ENCODE results near the gene XYLT1.
"Not testable (repeated sequence)": the region's sequence is repeated elsewhere in the genome, so short reads cannot be mapped to it uniquely, and the experiment has no call there.

XYLT1 gene

DNA sequence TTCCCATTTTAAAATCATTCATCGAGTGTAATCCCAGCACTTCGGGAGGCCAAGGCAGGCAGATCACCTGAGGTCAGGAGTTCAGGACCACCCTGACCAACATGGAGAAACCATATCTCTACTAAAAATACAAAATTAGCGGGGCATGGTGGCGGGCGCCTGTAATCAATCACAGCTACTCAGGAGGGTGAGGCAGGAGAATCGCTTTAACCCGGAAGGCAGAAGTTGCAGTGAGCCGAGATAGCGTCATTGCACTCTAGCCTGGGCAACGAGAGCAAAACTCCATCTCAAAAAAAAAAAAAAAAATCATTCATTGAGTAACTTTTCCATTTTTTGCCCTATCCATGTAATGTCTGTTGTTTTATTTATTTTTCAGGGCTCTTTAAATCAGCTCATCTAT lies 135.4 kb downstream of the XYLT1 start:
- not testable (repeated sequence) for DNase-seq (ENCODE audit: low spot score)

GRCh38 chr16:17334096-17334495 lies 136.7 kb downstream of the XYLT1 start:
- DNase-seq (ENCODE audit: low spot score) = peak; percentile 90

DNA sequence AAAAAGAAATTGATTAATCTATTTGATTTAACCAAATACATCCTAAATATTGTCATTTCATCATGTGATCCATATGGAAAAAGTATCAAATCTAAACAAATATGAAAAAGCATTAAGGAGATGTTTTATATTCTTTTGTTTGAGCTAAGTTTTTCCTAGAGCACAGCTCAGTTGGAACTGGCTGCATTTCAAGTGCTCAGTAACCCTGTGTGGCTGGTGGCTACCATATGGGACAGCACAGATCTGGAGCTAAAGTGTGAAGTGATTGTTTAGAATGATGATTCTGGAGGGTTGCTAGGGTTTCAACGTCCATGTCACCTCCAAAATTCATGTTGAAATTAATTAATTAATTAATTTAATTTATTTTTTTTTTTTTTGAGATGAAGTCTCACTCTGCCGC lies 137.5 kb downstream of the XYLT1 start:
- DNase-seq (ENCODE audit: low spot score) = no peak

- no peak for DNase-seq (ENCODE audit: low spot score)
These were observed 138.8 kb downstream of the XYLT1 start for GRCh38 chr16:17331991-17332390.

DNA sequence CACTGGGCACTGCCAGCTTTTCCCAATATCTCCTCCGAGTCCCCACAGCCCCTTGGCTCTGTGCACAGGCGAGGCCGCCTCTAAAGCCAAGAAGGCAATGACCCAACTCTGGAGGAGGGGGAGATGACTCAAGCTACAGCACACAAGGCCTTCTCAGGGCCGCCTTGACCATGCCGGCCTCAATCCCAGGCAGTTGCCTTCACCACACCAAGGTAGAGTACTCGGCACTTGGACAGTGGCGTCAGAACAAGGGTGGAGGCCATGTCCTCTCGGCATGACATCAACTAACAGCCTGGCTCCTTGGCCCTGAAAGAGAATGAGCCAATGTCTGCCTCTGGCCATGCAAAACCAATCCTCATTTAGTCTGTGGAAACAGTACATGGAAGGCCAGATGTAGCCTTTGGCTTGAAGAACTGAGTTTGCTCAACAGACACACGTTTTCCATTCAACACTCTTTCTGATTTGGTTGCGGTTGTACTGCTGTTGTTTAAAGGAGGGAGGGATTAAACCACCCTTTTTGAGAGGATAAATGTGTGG lies 139.6 kb downstream of the XYLT1 start:
- no peak for DNase-seq (ENCODE audit: low spot score)

DNA sequence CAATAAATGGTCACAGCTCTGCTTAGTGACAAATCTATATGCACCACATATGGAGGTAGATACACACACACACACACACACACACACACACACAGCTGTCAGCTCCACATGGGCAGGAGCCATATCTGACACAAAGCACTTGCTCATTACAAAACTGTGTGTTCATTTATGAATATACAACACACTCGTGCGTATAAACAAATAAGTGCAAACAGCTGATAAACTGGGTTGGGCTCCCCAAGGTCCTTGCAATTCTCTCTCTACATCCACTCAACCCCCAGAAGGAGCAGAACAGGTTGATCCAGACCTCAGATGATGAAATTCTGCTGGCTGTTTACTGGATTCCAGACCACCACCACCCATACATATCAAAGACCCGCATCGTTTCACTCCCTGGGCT lies 140.7 kb downstream of the XYLT1 start:
- DNase-seq (ENCODE audit: low spot score) = no peak

GRCh38 chr16:17329391-17329790 lies 141.4 kb downstream of the XYLT1 start:
- DNase-seq (ENCODE audit: low spot score) = no peak

DNA sequence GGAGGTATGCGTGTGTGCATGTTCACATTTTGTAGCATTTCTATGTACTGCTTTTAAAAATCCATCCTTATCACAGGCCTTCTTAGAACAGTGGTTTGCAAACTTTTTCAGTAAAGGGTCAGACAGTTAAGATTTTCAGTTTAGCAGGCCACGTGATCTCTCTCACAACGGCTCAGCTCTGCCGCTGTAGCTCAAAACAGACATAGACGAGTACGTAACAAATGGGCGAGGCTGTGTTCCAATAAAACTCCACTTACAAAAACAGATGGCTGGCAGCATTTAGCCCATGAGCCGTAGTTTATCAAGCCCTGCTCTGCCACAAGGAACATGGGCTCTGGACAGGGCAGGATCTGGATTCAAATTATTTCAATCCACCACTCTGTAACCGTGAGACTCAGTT lies 141.8 kb downstream of the XYLT1 start:
- DNase-seq (ENCODE audit: low spot score) = no peak

DNA sequence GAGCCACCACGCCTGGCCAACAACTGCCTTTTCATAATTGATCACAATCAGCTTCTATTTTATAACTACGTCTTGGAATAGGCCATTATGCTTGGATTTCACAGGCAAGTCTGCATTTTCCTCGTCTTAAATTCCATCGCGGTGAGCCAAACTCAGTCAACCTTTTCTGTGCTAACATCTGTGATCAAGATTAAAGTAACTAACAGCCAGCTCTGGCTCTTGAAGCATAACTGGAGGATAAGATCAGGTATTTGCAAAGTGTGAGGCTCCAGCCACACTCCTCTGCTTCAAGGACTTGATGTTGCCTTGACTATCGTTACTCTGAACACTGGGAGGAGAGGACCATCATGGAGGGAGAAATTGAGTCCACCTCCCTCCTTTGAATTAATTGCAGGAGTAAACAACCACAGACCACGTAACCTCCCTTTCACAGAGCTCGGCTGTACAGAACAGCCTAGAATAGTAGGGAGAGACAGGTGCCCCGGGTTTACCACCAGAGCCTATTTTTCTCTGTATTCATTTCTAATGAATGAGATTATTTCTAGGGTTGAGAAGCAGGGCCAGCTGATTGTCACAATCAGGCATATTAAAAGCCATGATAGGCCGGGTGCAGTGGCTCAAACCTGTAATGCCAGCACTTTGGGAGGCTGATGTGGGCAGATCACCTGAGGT lies 143.0 kb downstream of the XYLT1 start:
- DNase-seq (ENCODE audit: low spot score) = no peak

- no peak for DNase-seq (ENCODE audit: low spot score)
These were observed 145.2 kb downstream of the XYLT1 start for GRCh38 chr16:17325476-17326143.

- no peak for DNase-seq (ENCODE audit: low spot score)
These were observed 146.3 kb downstream of the XYLT1 start for GRCh38 chr16:17324451-17324850.

DNA sequence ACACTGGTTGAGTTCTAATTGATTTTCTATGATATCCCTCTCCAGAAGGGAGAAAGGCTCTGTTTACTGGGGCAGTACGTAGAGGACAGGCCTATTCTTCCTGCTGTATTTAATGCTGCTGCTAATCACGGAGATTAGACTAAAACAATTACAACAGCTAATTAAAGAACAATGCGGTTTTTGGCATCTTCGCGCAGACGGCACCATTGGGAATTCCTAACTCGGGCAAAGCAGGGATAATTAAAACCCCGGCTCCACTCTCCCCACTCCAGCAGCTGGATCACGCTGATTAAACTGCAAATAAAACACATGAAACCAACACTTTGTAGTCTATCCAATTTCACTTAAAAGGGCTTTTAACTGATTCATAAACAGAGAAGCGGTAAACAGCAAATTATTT lies 147.6 kb downstream of the XYLT1 start:
- no peak for DNase-seq (ENCODE audit: low spot score)

GRCh38 chr16:17321824-17322223 lies 148.9 kb downstream of the XYLT1 start:
- no peak for DNase-seq (ENCODE audit: low spot score)

DNA sequence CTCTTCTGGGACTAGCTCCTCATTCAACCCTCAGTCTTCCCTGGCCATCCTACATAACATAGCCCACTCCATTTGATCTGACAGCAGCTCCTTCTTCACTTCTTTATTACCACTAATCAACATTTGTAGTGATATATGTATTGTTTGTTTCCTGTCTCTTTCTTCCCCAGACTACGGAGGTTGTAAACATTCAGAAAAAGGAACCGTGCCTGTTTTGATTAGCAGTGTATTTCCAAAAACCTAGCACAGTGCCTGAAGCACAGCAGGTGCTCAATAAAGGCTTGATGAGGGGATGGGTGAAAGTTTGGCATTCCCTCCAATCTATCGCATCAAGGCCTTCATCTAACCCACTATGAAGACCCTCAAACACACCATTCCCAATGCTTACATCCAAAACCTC lies 150.8 kb downstream of the XYLT1 start:
- DNase-seq (ENCODE audit: low spot score) = no peak

DNA sequence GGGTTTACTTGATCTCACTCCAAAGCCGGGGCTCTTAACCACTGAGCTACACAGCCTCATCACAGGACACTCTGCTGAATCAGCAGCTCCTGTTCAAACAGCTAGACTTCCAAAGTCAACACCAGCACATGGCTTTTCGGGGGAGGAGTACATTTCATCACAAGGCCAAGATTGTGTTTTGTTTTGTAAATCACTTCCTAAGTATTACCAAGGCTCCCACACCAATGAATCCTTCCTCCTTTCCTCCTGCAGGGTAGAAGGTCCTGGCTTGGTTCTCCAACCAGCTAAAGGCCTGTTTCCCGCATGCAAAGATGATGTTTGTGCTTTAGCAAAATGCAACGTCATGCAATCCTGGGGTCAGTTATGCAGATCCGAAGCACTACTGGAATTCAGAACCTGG lies 152.5 kb downstream of the XYLT1 start:
- DNase-seq (ENCODE audit: low spot score) = no peak

- DNase-seq (ENCODE audit: low spot score) = no peak
These were observed 154.8 kb downstream of the XYLT1 start for GRCh38 chr16:17316005-17316404.

- no peak for DNase-seq (ENCODE audit: low spot score)
These were observed 156.8 kb downstream of the XYLT1 start for GRCh38 chr16:17313793-17314547.

DNA sequence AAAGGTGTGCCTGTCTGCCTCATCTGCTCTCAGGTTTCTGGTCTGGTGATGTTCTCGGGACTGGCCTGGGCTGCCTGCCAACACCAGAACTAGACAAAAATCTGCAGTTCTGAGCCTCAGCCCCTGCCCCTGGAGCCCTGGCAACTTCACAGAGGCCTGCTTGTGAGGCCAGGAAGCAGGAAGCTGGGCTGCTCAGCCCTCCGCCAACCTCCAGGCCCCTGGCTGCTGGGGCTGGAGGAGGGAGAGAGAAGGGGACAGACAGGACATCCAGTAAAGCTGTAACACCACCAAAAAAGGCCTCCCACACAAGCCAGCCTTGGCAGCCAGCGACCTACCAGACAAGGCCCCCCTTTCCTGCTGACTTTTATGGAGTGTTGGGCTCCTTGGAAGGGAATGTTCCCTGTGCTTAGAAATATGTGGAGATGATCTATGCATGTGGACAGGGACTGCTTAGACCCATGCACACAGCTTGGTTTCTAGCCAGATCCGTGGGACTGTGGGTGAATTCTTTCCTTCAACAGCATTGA lies 157.6 kb downstream of the XYLT1 start:
- no peak for DNase-seq (ENCODE audit: low spot score)

DNA sequence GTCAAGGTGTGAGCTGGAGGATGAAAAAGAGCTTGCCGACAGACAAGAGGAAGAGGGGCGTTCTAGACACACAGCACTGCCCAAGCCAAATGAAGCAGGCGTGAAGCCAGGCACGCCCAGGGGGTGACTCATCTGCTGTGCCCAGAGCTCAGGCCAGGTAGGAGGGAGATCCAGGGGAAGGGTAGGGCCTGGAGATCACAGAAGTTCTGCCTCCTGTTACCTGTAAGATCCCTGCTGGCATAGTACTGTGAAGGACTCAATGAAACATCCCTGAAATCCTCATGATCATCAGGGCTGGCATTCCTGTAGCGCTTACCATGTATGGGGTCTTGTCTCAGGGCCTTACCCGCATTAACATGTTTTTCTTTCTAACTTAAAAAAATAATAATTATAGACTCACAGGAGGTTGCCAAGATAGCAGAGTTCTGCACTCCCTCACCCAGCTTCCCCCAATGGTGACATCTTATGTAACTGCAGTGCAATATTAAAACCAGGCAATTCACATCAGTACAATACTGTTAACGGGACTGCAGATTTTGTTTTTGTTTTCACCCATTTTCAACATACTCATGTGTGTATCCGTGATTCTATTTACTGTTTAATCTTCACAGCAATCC lies 158.6 kb downstream of the XYLT1 start:
- DNase-seq (ENCODE audit: low spot score) = no peak

- DNase-seq (ENCODE audit: low spot score) = no peak
These were observed 159.2 kb downstream of the XYLT1 start for GRCh38 chr16:17311333-17312093.

- DNase-seq (ENCODE audit: low spot score) = no peak
These were observed 161.2 kb downstream of the XYLT1 start for GRCh38 chr16:17309510-17309909.

GRCh38 chr16:17308186-17308585 lies 162.6 kb downstream of the XYLT1 start:
- no peak for DNase-seq (ENCODE audit: low spot score)

Measured in kidney capillary endothelial cell (primary cell).